ENCODE measurements around the gene RPS6KA2.

The RPS6KA2 gene

GRCh38 chr6:166672624-166673206 lies 45.7 kb upstream of the RPS6KA2 start:
- Histone ChIP-seq H3K4me3 (ENCODE audit: low read depth, low read length) (no peak overlapping the region), H3K4me2 (ENCODE audit: low read length) (no peak overlapping the region), H2AFZ (ENCODE audit: insufficient read depth, low read length, poor library complexity) (no peak overlapping the region), H3K79me1 (ENCODE audit: low read length) (peaks cover 6% of the 10 kb centered on the region), H3K27ac (ENCODE audit: low read depth, low read length) (no peak overlapping the region), H3K9ac (ENCODE audit: low read length) (no peak overlapping the region), H3K27me3 (ENCODE audit: insufficient read depth, low read length) (no peaks in the 10 kb centered on the region), H3K79me2 (ENCODE audit: control insufficient read depth, insufficient read depth, low read length, poor library complexity) (no peaks in the 10 kb centered on the region), H2BK12ac (ENCODE audit: low read length) (no peak overlapping the region), H2BK120ac (ENCODE audit: insufficient read depth, low read length, poor library complexity) (no peak overlapping the region), H3K23ac (ENCODE audit: low read length) (no peak overlapping the region), H2BK5ac (ENCODE audit: low read depth, low read length, poor library complexity) (no peak overlapping the region), H3K18ac (ENCODE audit: low read length) (no peak overlapping the region), H4K8ac (ENCODE audit: low read depth, low read length) (no peak overlapping the region), H2AK5ac (ENCODE audit: low read length) (no peak overlapping the region), H4K91ac (ENCODE audit: low read depth, low read length) (no peak overlapping the region), H3K14ac (ENCODE audit: low read length) (no peak overlapping the region), H3K9me3 (ENCODE audit: insufficient read depth, low read depth, low read length) (peaks cover 8% of the 10 kb centered on the region), H3K4ac (ENCODE audit: low read depth, low read length) (no peak overlapping the region), H4K12ac (ENCODE audit: low read depth, low read length) (no peak overlapping the region), H3K36me3 (ENCODE audit: control insufficient read depth in 1 of 2, insufficient read depth in 2 of 2, low read length in 2 of 2) (no peaks in the 10 kb centered on the region), H3K4me1 (ENCODE audit: control insufficient read depth in 1 of 2, insufficient read depth in 2 of 2, low read length in 2 of 2) (peaks cover 4 to 6% of the 10 kb centered on the region in 2 experiments)
- WGBS (ENCODE audit: extremely low coverage, insufficient coverage, insufficient read length), result no CpG with 5 or more reads among the region's 14 CpGs
- no peak for DNase-seq

- no peak overlapping the region for H4K12ac ChIP-seq (ENCODE audit: low read depth, low read length)
Observed at GRCh38 chr6:166672146-166672545, 45.1 kb upstream of the RPS6KA2 start.

GRCh38 chr6:166671434-166672081 lies 44.5 kb upstream of the RPS6KA2 start:
- Histone ChIP-seq H3K27me3 (ENCODE audit: insufficient read depth, low read length) (no peaks in the 10 kb centered on the region), H2BK5ac (ENCODE audit: low read depth, low read length, poor library complexity) (no peak overlapping the region), H2BK12ac (ENCODE audit: low read length) (no peak overlapping the region), H4K8ac (ENCODE audit: low read depth, low read length) (no peak overlapping the region), H3K14ac (ENCODE audit: low read length) (no peak overlapping the region), H3K4me1 (ENCODE audit: control insufficient read depth in 1 of 2, insufficient read depth in 2 of 2, low read length in 2 of 2) (peaks cover 4 to 6% of the 10 kb centered on the region in 2 experiments), H4K91ac (ENCODE audit: low read depth, low read length) (no peak overlapping the region), H3K4ac (ENCODE audit: low read depth, low read length) (no peak overlapping the region), H3K36me3 (ENCODE audit: control insufficient read depth in 1 of 2, insufficient read depth in 2 of 2, low read length in 2 of 2) (no peaks in the 10 kb centered on the region), H3K9ac (ENCODE audit: low read length) (no peak overlapping the region), H2AFZ (ENCODE audit: insufficient read depth, low read length, poor library complexity) (no peak overlapping the region), H3K4me3 (ENCODE audit: low read depth, low read length) (no peak overlapping the region), H3K23ac (ENCODE audit: low read length) (no peak overlapping the region), H3K79me2 (ENCODE audit: control insufficient read depth, insufficient read depth, low read length, poor library complexity) (no peaks in the 10 kb centered on the region), H2AK5ac (ENCODE audit: low read length) (no peak overlapping the region), H3K18ac (ENCODE audit: low read length) (no peak overlapping the region), H3K27ac (ENCODE audit: low read depth, low read length) (no peak overlapping the region), H3K79me1 (ENCODE audit: low read length) (peaks cover 6% of the 10 kb centered on the region), H2BK120ac (ENCODE audit: insufficient read depth, low read length, poor library complexity) (no peak overlapping the region), H3K4me2 (ENCODE audit: low read length) (no peak overlapping the region), H4K12ac (ENCODE audit: low read depth, low read length) (no peak overlapping the region), H3K9me3 (ENCODE audit: insufficient read depth, low read depth, low read length) (peaks cover 8% of the 10 kb centered on the region)
- DNase-seq, result no peak
- no CpG with 5 or more reads among the region's 13 CpGs for WGBS (ENCODE audit: extremely low coverage, insufficient coverage, insufficient read length)

More at GRCh38 chr6:166672146-166672545, 45.1 kb upstream of the RPS6KA2 start:
- Histone ChIP-seq H3K4ac (ENCODE audit: low read depth, low read length) (no peak overlapping the region), H3K79me2 (ENCODE audit: control insufficient read depth, insufficient read depth, low read length, poor library complexity) (no peaks in the 10 kb centered on the region), H3K27ac (ENCODE audit: low read depth, low read length) (no peak overlapping the region), H3K23ac (ENCODE audit: low read length) (no peak overlapping the region), H3K9ac (ENCODE audit: low read length) (no peak overlapping the region), H3K4me2 (ENCODE audit: low read length) (no peak overlapping the region), H3K79me1 (ENCODE audit: low read length) (peaks cover 6% of the 10 kb centered on the region), H2BK12ac (ENCODE audit: low read length) (no peak overlapping the region), H2BK5ac (ENCODE audit: low read depth, low read length, poor library complexity) (no peak overlapping the region), H3K18ac (ENCODE audit: low read length) (no peak overlapping the region), H3K36me3 (ENCODE audit: control insufficient read depth in 1 of 2, insufficient read depth in 2 of 2, low read length in 2 of 2) (no peaks in the 10 kb centered on the region), H4K8ac (ENCODE audit: low read depth, low read length) (no peak overlapping the region), H3K9me3 (ENCODE audit: insufficient read depth, low read depth, low read length) (peaks cover 8% of the 10 kb centered on the region), H4K91ac (ENCODE audit: low read depth, low read length) (no peak overlapping the region), H2BK120ac (ENCODE audit: insufficient read depth, low read length, poor library complexity) (no peak overlapping the region), H2AFZ (ENCODE audit: insufficient read depth, low read length, poor library complexity) (no peak overlapping the region), H3K4me1 (ENCODE audit: control insufficient read depth in 1 of 2, insufficient read depth in 2 of 2, low read length in 2 of 2) (peaks cover 4 to 6% of the 10 kb centered on the region in 2 experiments), H3K27me3 (ENCODE audit: insufficient read depth, low read length) (no peaks in the 10 kb centered on the region), H3K14ac (ENCODE audit: low read length) (no peak overlapping the region), H3K4me3 (ENCODE audit: low read depth, low read length) (no peak overlapping the region), H2AK5ac (ENCODE audit: low read length) (no peak overlapping the region)
- DNase-seq, result no peak
- no CpG with 5 or more reads among the region's 12 CpGs for WGBS (ENCODE audit: extremely low coverage, insufficient coverage, insufficient read length)

- Histone ChIP-seq H3K79me2 (ENCODE audit: control insufficient read depth, insufficient read depth, low read length, poor library complexity) (no peaks in the 10 kb centered on the region), H3K18ac (ENCODE audit: low read length) (no peak overlapping the region), H3K4ac (ENCODE audit: low read depth, low read length) (no peak overlapping the region), H4K8ac (ENCODE audit: low read depth, low read length) (no peak overlapping the region), H4K12ac (ENCODE audit: low read depth, low read length) (no peak overlapping the region), H2AK5ac (ENCODE audit: low read length) (no peak overlapping the region), H3K4me3 (ENCODE audit: low read depth, low read length) (no peak overlapping the region), H2BK5ac (ENCODE audit: low read depth, low read length, poor library complexity) (no peak overlapping the region), H2BK120ac (ENCODE audit: insufficient read depth, low read length, poor library complexity) (no peak overlapping the region), H3K23ac (ENCODE audit: low read length) (no peak overlapping the region), H3K27ac (ENCODE audit: low read depth, low read length) (no peak overlapping the region), H3K9ac (ENCODE audit: low read length) (no peak overlapping the region), H3K9me3 (ENCODE audit: insufficient read depth, low read depth, low read length) (peaks cover 8% of the 10 kb centered on the region), H2BK12ac (ENCODE audit: low read length) (no peak overlapping the region), H3K4me1 (ENCODE audit: control insufficient read depth in 1 of 2, insufficient read depth in 2 of 2, low read length in 2 of 2) (peaks cover 0 to 2% of the 10 kb centered on the region in 2 experiments), H3K4me2 (ENCODE audit: low read length) (no peak overlapping the region), H3K36me3 (ENCODE audit: control insufficient read depth in 1 of 2, insufficient read depth in 2 of 2, low read length in 2 of 2) (no peaks in the 10 kb centered on the region), H3K79me1 (ENCODE audit: low read length) (peaks cover 2% of the 10 kb centered on the region), H4K91ac (ENCODE audit: low read depth, low read length) (no peak overlapping the region), H3K14ac (ENCODE audit: low read length) (no peak overlapping the region), H2AFZ (ENCODE audit: insufficient read depth, low read length, poor library complexity) (no peak overlapping the region), H3K27me3 (ENCODE audit: insufficient read depth, low read length) (no peaks in the 10 kb centered on the region)
- DNase-seq, result no peak
- WGBS (ENCODE audit: extremely low coverage, insufficient coverage, insufficient read length), result no CpG with 5 or more reads among the region's 5 CpGs
Observed at GRCh38 chr6:166670894-166671293, 43.8 kb upstream of the RPS6KA2 start.
